ENCODE measurements around the gene FGF23. TPM values are rescaled to one million over a fixed set of nuclear protein-coding genes. Genes with fewer than 3 reads are reported as not detected.

FGF23 gene
- total and polyA plus RNA-seq, 2 of the 4 experiments (the other 2 are of a cell fraction), result not detected

DNA sequence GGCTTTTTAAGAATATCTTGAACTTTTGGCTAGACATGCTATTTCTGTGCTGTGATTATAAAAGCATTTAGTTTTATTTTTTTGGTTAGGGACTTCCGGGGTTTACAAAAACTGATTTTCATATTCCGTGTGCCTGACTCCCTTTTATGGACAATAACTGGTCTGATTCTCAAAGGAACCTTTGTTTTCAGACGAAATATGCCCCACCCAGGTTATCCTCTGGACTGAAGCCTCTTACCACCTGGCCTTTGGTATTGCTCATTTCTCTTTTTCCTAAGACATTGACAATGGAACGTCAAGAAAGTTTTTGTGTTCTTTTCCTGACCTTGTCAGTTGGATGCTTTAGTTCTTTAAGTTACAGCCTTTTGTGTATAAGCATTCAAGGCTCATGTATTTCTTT, 47.7 kb downstream of the FGF23 start:
- H3K4ac ChIP-seq (ENCODE audit: low read depth, low read length), result no peak overlapping the region
- no peak overlapping the region for H2BK15ac ChIP-seq (ENCODE audit: low read depth, low read length)
- ATAC-seq (ENCODE audit: low read depth), result no peak
- H3K27ac ChIP-seq (ENCODE audit: insufficient read depth, low read length), result no peak overlapping the region
- peaks cover 11% of the 10 kb centered on the region for H3K36me3 ChIP-seq (ENCODE audit: control insufficient read depth, insufficient read depth, low read length)
- H2BK120ac ChIP-seq (ENCODE audit: low read depth, low read length), result no peak overlapping the region
- intact Hi-C loops (cut with micrococcal nuclease) (no loop called here), in situ Hi-C loops (cut with MboI; ENCODE audit: low sequenced_read_pairs) (no loop called here), dilution Hi-C loops (cut with HindIII; ENCODE audit: low sequenced_read_pairs, unreplicated experiment) (no loop called here)
- ChIA-PET POLR2A (ENCODE audit: unreplicated experiment) (no interaction called here), CTCF (interaction anchor here (0.6 kb wide), 1 partner anchor 1672 kb away, joined by 5 read pairs; no protein-coding TSS in a partner anchor)
- H4K91ac ChIP-seq (ENCODE audit: insufficient read depth, low read depth, low read length), result no peak overlapping the region
- no TSS peak for BruUV-seq (replicated peaks)
- H3K56ac ChIP-seq (ENCODE audit: extremely low read depth, insufficient read depth, low read length), result no peak overlapping the region
- H3K23ac ChIP-seq (ENCODE audit: low read depth, low read length), result no peak overlapping the region
- H2AK5ac ChIP-seq (ENCODE audit: low read depth, low read length), result no peak overlapping the region
- peaks cover 14% of the 10 kb centered on the region; the same call in 1 of the 2 replicates for H4K20me1 ChIP-seq (ENCODE audit: insufficient read depth, low read length)
- H4K5ac ChIP-seq (ENCODE audit: low read depth, low read length), result no peak overlapping the region
- no peak for TF ChIP-seq CTCF (conservative IDR thresholded peaks at IDR 0.05; ENCODE audit: low read depth, low read length)
- no peak for TF ChIP-seq POLR2A (IDR thresholded peaks at IDR 0.05; ENCODE audit: low read depth, low read length)
- no peak for TF ChIP-seq MXI1 (IDR thresholded peaks at IDR 0.05; ENCODE audit: borderline replicate concordance, low read depth, low read length)
- no peak for TF ChIP-seq MAFK (IDR thresholded peaks at IDR 0.05; ENCODE audit: low read depth, low read length)
- no peak for TF ChIP-seq RFX5 (IDR thresholded peaks at IDR 0.05; ENCODE audit: low read depth, low read length)
- no peak for TF ChIP-seq NFE2L2 (IDR thresholded peaks at IDR 0.05; ENCODE audit: low read depth, low read length)
- no peak for TF ChIP-seq FOS (IDR thresholded peaks at IDR 0.05; ENCODE audit: low read depth, low read length)
- no peak for TF ChIP-seq RCOR1 (IDR thresholded peaks at IDR 0.05; ENCODE audit: insufficient replicate concordance, low read length)
- TF ChIP-seq SMC3 (IDR thresholded peaks at IDR 0.05; ENCODE audit: low read depth, low read length), result no peak
- TF ChIP-seq BHLHE40 (IDR thresholded peaks at IDR 0.05; ENCODE audit: low read depth, low read length), result no peak
- TF ChIP-seq RAD21 (IDR thresholded peaks at IDR 0.05; ENCODE audit: low read length), result no peak
- H3K18ac ChIP-seq (ENCODE audit: low read depth, low read length), result no peak overlapping the region
- H3K9ac ChIP-seq (ENCODE audit: low read depth, low read length), result no peak overlapping the region
- DNase-seq, result no peak
- H3K4me3 ChIP-seq (ENCODE audit: insufficient read depth, low read depth, low read length), result no peak overlapping the region
- H2AK9ac ChIP-seq (replicated peaks; ENCODE audit: low read depth, low read length, poor library complexity), result no peak overlapping the region
- no peaks in the 10 kb centered on the region for H3K4me1 ChIP-seq (ENCODE audit: control insufficient read depth, insufficient read depth, low read length)
- no peak overlapping the region for H2BK20ac ChIP-seq (ENCODE audit: low read depth, low read length)
- H2BK5ac ChIP-seq (ENCODE audit: low read depth, low read length, poor library complexity, severe bottlenecking), result no peak overlapping the region
- WGBS, 2 experiments (ENCODE audit: extremely low coverage in 2 of 2, insufficient read length in 1 of 2), result no CpG with 5 or more reads among the region's 4 CpGs
- no peak overlapping the region for H4K8ac ChIP-seq (ENCODE audit: low read depth in 2 of 2, low read length in 2 of 2)
- no peak overlapping the region for H3K14ac ChIP-seq (replicated peaks; ENCODE audit: low read depth, low read length)
- H3K79me1 ChIP-seq (ENCODE audit: low read depth in 1 of 2, low read length in 2 of 2), result peaks cover 24 to 29% of the 10 kb centered on the region in 2 experiments
- H3K4me2 ChIP-seq (ENCODE audit: low read depth, low read length), result no peak overlapping the region
- H2AFZ ChIP-seq (replicated peaks; ENCODE audit: low read length, poor library complexity), result no peak overlapping the region
- H3K9me3 ChIP-seq (ENCODE audit: control insufficient read depth, insufficient read depth, low read length), result no peaks in the 10 kb centered on the region
- no peaks in the 10 kb centered on the region for H3K27me3 ChIP-seq (ENCODE audit: control insufficient read depth, insufficient read depth, low read length)
- peaks cover 7% of the 10 kb centered on the region; the same call in 1 of the 2 replicates for H3K9me1 ChIP-seq (ENCODE audit: insufficient read depth, low read length)

Data from IMR-90 (cell line).